ENCODE measurements around the gene WIZ. TPM values are rescaled to one million over a fixed set of nuclear protein-coding genes. Genes with fewer than 3 reads are reported as not detected.
"Not testable (repeated sequence)": the region's sequence is repeated elsewhere in the genome, so short reads cannot be mapped to it uniquely, and the experiment has no call there.

WIZ gene, protein sequence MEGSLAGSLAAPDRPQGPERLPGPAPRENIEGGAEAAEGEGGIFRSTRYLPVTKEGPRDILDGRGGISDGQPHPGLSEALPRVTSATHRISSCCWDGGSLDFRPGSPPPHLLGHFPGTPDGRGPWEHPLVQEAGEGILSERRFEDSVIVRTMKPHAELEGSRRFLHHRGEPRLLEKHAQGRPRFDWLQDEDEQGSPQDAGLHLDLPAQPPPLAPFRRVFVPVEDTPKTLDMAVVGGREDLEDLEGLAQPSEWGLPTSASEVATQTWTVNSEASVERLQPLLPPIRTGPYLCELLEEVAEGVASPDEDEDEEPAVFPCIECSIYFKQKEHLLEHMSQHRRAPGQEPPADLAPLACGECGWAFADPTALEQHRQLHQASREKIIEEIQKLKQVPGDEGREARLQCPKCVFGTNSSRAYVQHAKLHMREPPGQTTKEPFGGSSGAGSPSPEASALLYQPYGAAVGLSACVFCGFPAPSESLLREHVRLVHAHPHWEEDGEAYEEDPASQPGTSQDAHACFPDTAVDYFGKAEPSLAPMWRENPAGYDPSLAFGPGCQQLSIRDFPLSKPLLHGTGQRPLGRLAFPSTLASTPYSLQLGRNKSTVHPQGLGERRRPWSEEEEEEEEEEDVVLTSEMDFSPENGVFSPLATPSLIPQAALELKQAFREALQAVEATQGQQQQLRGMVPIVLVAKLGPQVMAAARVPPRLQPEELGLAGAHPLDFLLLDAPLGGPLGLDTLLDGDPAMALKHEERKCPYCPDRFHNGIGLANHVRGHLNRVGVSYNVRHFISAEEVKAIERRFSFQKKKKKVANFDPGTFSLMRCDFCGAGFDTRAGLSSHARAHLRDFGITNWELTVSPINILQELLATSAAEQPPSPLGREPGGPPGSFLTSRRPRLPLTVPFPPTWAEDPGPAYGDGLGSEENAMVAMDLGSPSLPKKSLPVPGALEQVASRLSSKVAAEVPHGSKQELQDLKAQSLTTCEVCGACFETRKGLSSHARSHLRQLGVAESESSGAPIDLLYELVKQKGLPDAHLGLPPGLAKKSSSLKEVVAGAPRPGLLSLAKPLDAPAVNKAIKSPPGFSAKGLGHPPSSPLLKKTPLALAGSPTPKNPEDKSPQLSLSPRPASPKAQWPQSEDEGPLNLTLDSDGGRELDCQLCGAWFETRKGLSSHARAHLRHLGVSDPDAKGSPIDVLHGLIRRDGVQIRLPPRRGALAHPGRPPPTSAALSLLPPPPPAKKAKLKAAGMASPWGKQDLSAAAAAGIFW (N-terminal part only)
- 10 to 100 TPM; 25.3 to 25.4 TPM for total RNA-seq

DNA sequence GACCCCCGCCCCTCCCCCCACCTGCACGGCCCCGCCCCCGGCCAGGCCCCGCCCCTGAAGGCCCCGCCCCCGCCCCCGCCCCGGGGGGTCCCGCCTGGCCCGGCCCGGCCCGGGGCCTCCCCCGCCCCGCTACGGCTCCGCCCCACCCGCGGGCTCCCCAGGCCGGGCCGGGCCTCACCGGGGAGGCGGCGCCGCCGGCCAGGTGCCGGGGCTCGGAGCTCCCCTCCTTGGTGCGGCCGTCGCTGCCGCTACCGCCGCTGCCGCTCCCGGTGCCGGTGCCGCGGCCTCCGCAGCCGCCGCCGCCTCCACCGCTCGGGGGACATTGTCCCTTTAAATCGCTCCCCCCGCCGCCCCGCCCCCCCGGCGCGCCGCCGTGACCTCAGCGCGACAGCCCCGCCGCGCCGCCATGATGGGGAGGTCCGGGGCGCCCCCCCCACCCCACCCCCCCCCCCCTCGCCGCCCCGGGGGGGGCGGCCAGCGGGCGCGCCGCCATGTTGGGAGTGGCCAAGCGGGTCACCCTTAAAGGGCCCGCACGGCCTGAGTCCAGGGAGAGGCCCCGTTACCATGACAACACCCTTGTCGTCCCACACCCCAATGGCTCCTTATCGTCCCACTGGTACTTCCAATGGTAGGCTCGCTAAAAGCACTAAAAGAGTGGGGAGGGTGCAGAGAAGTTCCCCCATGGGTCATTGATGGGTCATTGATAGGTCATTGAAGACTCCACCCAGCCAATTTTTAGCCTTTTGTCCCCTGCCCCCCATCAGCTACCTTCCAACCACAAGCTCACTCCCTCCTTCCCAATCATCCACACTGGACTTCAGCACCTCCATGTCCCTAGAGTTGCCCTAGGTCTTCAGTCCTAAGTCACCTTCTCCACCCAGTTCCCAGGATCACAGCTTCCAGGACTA is at the start of gene WIZ:
Gene WIZ (minus strand): TSS at position 337 of the 908 bp plus-strand sequence. CDS start 1,649 bp downstream, outside the sequence.
- POLR2A ChIA-PET = interaction anchor here (0.9 to 12.2 kb wide), 7 partner anchors 11 to 103 kb away, joined by 3 to 124 read pairs (median 5); partner anchors contain the start of genes AKAP8L and RASAL3
- H3K4me1 Mint-ChIP-seq = peaks cover 29% of the 10 kb centered on the region
- CTCF ChIA-PET = interaction anchor here (2.9 kb wide), 1 partner anchor 17 kb away, joined by 8 read pairs; no protein-coding TSS in a partner anchor
- no peaks in the 10 kb centered on the region for H3K27me3 Mint-ChIP-seq
- peak; percentile 84 for DNase-seq
- peak within 1 kb of the TSS; percentile 70 for H3K4me3 Mint-ChIP-seq
- no peaks in the 10 kb centered on the region for H3K9me3 Mint-ChIP-seq
- peaks cover 51% of the 10 kb centered on the region for H3K36me3 Mint-ChIP-seq (ENCODE audit: low read depth)
- peak within 1 kb of the TSS; percentile 81 for H3K27ac Mint-ChIP-seq

DNA sequence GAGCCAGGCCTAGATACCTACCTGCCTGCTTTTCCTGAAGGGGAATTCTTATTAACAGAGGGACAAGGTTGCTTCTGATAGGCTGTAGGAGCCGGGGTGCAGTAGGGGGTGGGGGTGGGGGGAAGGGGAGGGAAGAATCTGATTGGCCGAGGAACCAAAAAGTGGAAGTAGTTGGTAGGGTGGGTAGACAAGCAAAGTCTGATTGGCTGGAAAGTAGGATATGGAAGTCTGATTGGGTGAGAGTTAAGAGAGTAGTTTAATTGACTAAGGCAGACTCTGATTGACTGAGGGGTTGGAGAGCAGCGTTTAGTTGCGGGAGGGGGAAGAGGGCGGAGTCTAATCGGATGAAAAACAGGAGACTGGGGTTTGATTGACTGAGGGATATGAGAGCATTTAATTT is 49.2 kb upstream of the WIZ start:
- ChIA-PET POLR2A (no interaction called here), CTCF (no interaction called here)
- Mint-ChIP-seq H3K4me1 (peaks cover 2% of the 10 kb centered on the region), H3K27me3 (peaks cover 23% of the 10 kb centered on the region), H3K9me3 (no peaks in the 10 kb centered on the region), H3K36me3 (ENCODE audit: low read depth) (no peaks in the 10 kb centered on the region), H3K4me3 (no peak overlapping the region), H3K27ac (no peak overlapping the region)
- DNase-seq = no peak

DNA sequence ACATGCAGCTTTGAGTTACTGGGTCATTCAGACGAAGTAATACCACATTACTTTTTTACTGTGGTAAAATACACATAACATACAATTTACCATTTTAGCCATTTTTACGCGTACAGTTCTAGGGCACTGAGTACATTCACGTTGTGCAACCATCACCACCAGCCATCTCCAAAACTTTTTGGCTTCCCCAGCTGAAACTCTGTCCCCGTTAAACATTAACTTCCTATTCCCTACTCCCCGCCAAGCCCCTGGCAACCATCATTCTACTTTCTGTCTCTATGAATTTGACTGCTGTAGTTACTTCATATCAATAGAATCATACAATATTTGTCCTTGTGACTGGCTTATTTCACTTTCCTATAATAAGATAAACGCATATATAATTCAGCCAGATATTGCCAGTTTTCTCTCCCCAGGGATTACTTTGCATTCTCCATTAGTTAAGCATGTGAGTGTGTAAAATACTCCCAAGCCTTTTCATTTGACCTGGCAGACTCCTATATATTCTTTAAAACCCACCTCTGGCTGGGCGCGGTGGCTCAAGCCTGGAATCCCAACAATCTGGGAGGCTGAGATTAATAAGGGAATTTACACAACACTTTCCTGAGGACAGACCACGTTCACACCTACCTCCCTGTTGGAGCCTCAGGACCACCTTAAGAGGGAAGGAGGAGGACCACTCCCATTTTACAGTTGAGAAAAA is 48.6 kb upstream of the WIZ start:
- no peaks in the 10 kb centered on the region for H3K9me3 Mint-ChIP-seq
- CTCF ChIA-PET = no interaction called here
- H3K27me3 Mint-ChIP-seq = peaks cover 25% of the 10 kb centered on the region
- no peaks in the 10 kb centered on the region for H3K36me3 Mint-ChIP-seq (ENCODE audit: low read depth)
- H3K27ac Mint-ChIP-seq = no peak overlapping the region
- H3K4me3 Mint-ChIP-seq = no peak overlapping the region
- DNase-seq = no peak
- H3K4me1 Mint-ChIP-seq = peaks cover 2% of the 10 kb centered on the region
- POLR2A ChIA-PET = no interaction called here

DNA sequence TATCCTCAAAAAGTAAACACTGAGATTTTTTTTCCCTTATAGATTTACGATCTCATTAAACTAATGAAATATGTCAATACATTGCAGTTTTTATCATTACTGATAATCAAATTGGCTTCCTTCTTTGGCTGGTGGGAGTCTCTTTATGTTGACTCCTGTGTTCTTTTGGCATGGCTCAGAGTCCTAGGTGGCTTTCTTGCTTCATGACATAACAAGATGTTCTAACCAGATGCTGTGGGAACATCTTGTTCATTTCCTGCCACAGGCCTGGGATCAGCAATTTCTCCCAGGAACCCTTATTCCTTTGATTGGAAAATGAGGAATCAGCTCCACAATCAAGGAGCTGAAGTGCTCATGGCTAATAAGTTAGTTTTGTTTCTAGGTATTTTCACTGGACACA is 45.4 kb upstream of the WIZ start:
- H3K4me1 Mint-ChIP-seq = peaks cover 2% of the 10 kb centered on the region
- H3K36me3 Mint-ChIP-seq (ENCODE audit: low read depth) = no peaks in the 10 kb centered on the region
- H3K27me3 Mint-ChIP-seq = peaks cover 15% of the 10 kb centered on the region
- DNase-seq = no peak
- POLR2A ChIA-PET = no interaction called here
- no peak overlapping the region for H3K4me3 Mint-ChIP-seq
- CTCF ChIA-PET = no interaction called here
- no peak overlapping the region for H3K27ac Mint-ChIP-seq
- H3K9me3 Mint-ChIP-seq = no peaks in the 10 kb centered on the region

DNA sequence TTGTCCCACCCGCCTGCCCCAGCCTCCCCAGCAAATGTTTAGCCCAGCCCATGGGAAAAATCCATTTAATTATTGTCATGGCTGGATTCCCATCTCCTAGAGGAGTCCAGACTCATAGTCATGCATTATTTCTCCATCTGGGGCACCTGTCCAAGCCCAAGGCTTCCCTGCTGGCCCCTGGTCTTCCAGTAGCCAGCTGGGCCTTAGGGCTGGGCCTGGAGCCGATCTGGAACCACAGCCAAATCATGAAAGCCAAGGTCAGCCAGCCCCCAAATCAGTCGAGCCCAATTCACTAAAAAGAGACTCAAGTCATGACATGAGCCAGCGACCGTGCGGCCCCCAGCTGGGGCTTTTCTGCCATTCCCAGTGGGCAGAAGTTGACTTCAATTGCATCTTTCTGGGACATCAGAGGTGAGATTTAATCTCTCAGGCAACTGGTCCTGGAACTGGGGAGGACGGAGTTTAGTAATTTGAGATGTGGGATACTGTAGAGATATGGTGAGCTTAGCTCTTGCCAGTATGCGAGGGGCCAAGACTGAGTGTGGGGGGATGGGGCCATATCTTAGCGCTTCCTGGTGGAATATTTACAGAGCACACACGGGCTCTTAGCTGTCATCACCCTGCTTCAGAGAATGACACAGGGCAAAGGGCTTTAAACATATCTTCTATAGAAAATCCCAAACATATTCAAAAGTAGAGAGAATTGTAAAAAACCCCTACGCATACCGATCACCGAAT is 38.9 kb upstream of the WIZ start:
- Mint-ChIP-seq H3K27me3 (peaks cover 10% of the 10 kb centered on the region), H3K4me1 (peaks cover 5% of the 10 kb centered on the region), H3K27ac (no peak overlapping the region), H3K36me3 (ENCODE audit: low read depth) (peaks cover 6% of the 10 kb centered on the region), H3K9me3 (peaks cover 7% of the 10 kb centered on the region), H3K4me3 (no peak overlapping the region)
- no peak for DNase-seq
- ChIA-PET POLR2A (no interaction called here), CTCF (no interaction called here)

DNA sequence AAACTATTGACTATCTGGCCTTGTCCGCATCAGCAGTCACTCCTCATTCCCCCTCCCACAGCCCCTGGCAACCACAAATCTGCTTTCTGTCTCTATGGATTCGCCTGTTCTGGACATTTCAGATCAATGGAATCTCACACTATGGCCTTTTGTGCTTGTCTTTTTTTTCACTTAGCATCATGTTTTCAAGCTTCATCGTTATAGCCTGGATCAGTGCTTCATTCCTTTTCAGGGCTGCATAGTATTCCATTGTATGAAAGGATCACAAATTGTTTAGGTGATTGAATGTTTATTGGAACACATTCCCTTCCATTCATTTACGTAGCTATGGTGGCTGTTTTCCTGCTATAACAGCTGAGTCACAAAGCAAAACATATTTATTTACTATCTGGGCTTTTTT is 37.3 kb upstream of the WIZ start:
- peaks cover 7% of the 10 kb centered on the region for H3K9me3 Mint-ChIP-seq
- no peak overlapping the region for H3K4me3 Mint-ChIP-seq
- H3K27me3 Mint-ChIP-seq = peaks cover 5% of the 10 kb centered on the region
- CTCF ChIA-PET = interaction anchor here (0.6 kb wide), 1 partner anchor 68 kb away, joined by 3 read pairs; no protein-coding TSS in a partner anchor
- no peak for DNase-seq
- H3K27ac Mint-ChIP-seq = no peak overlapping the region
- peaks cover 6% of the 10 kb centered on the region for H3K36me3 Mint-ChIP-seq (ENCODE audit: low read depth)
- H3K4me1 Mint-ChIP-seq = peaks cover 12% of the 10 kb centered on the region
- POLR2A ChIA-PET = no interaction called here

DNA sequence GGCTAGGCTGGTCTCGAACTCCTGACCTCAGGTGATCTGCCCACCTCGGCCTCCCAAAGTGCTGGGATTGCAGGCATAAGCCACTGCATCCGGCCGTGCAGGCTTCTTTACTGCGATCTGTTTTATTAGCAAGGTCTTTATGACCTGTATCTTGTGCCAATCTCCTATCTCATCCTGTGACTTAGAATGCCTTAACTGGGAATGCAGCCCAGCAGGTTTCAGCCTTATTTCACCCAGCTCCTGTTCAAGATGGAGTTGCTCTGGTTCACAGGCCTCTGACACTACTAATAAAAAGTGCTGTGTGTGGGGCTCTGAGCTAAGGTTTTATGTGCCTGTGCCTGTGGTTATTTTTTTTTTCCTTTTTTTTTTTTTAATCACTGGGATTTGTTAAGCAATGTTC is 36.0 kb upstream of the WIZ start:
- H3K36me3 Mint-ChIP-seq (ENCODE audit: low read depth); H3K9me3 Mint-ChIP-seq; DNase-seq; H3K27ac Mint-ChIP-seq; CTCF ChIA-PET; H3K27me3 Mint-ChIP-seq; H3K4me3 Mint-ChIP-seq: not testable (repeated sequence)
- H3K4me1 Mint-ChIP-seq = peaks cover 13% of the 10 kb centered on the region
- POLR2A ChIA-PET = interaction anchor here (1.0 kb wide), 1 partner anchor 52 kb away, joined by 3 read pairs; no protein-coding TSS in a partner anchor

DNA sequence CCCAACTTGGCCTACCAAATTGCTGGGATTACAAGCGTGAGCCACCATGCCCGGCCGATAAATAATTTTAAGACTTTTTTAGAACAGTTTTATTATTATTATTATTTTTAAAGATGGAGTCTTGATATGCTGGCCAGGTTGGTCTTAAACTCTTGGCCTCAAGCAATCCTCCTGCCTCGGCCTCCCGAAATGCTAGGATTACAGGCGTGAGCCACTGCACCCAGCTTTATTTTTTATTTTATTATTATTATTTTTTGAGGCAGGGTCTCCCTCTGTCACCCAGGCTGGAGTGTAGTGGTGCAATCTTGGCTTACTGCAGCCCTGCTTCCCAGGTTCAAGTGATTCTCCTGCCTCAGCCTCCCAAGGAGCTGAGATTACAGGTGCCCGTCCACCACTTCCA is 31.2 kb upstream of the WIZ start:
- ChIA-PET CTCF (interaction anchor here (1.1 kb wide), 1 partner anchor 96 kb away, joined by 3 read pairs; no protein-coding TSS in a partner anchor), POLR2A (interaction anchor here (0.5 to 3.3 kb wide), 4 partner anchors 14 to 70 kb away, joined by 3 to 14 read pairs (median 3); no protein-coding TSS in a partner anchor)
- H3K4me3 Mint-ChIP-seq; H3K27ac Mint-ChIP-seq; DNase-seq; H3K27me3 Mint-ChIP-seq; H3K36me3 Mint-ChIP-seq (ENCODE audit: low read depth); H3K9me3 Mint-ChIP-seq: not testable (repeated sequence)
- H3K4me1 Mint-ChIP-seq = peaks cover 35% of the 10 kb centered on the region

DNA sequence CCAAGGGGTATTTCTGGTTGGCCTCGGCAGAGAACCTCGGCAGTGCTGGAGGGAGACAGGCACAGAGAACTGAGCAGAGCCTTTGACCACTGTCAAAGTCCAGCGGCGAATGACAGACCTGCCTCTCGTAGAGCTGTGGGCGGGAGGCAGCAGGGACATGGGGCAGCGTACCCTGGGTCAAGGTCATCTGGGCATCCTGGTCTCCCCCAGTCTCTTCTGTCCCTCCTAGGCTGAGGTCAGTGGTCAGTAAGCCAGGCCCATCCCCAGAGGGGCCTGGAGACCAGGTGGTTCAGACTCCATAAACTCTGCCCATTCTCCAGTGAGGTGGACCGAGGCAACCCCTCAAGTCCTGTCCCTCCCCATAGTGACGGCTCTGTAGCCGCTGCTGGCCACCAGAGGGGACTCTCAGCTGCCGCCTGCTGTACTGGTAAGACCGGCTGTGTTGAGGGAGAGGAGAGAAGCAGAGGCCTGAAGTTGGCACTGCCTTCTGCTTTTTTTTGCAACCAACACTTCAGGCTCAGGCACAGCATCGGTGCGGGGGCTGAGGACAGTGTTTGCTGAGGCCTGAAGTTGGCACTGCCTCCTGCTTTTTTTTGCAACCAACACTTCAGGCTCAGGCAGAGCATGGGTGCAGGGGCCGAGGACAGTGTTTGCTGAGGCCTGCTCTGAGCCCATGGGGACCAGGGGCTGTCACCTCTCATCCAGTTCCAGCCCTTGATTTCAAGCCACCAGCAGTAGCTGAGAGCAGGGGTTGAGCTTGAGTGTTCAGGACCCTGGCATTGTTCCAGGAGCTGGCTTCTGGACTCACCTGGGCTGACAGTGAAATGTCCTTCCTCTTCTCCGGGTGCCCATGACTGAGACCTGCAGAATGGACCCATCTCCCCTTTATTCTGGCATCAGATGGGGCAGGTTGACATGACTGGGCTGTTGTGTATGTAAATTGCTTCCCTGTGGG is 29.9 kb upstream of the WIZ start, which contains the start of gene PGLYRP2:
Gene PGLYRP2 (minus strand): TSS at position 111 of the 955 bp plus-strand sequence. CDS start 130 bp downstream, outside the sequence.
- Mint-ChIP-seq H3K4me3 (no peak within 1 kb of the TSS), H3K27ac (no peak within 1 kb of the TSS), H3K9me3 (no peaks in the 10 kb centered on the region), H3K27me3 (peaks cover 3% of the 10 kb centered on the region), H3K4me1 (peaks cover 35% of the 10 kb centered on the region), H3K36me3 (ENCODE audit: low read depth) (no peaks in the 10 kb centered on the region)
- DNase-seq = no peak
- ChIA-PET CTCF (interaction anchor here (1.8 kb wide), 1 partner anchor 60 kb away, joined by 6 read pairs; no protein-coding TSS in a partner anchor), POLR2A (interaction anchor here (0.9 to 3.3 kb wide), 3 partner anchors 13 to 16 kb away, joined by 3 to 14 read pairs (median 5); no protein-coding TSS in a partner anchor)

DNA sequence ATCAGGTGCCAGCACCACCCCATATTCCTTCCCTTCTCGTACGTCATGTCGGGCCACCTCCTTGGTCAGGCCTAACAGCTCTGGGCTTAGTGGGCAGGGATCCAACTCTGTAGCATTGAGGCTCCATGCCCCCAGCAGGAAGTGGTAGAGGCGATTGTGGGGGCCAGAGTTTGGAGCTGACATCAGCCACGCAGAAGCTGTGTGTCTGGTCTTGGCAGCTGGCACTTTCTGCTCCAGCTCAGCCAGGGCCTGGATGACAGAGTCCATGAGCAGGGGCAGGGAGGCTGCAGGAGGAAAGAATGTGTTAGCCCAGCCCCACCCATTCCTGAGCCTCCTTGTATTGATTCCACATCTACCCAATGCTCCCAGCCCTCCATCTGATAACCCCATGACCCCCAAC is 26.6 kb upstream of the WIZ start:
- POLR2A ChIA-PET = no interaction called here
- no peak for DNase-seq

More for the DNA sequence above, 26.6 kb upstream of the WIZ start:
- no peak overlapping the region for H3K27ac Mint-ChIP-seq
- no peak overlapping the region for H3K4me3 Mint-ChIP-seq
- no peaks in the 10 kb centered on the region for H3K36me3 Mint-ChIP-seq (ENCODE audit: low read depth)
- no peaks in the 10 kb centered on the region for H3K27me3 Mint-ChIP-seq
- CTCF ChIA-PET = no interaction called here
- H3K9me3 Mint-ChIP-seq = no peaks in the 10 kb centered on the region
- H3K4me1 Mint-ChIP-seq = peaks cover 33% of the 10 kb centered on the region

Measured in activated CD4-positive, alpha-beta memory T cell treated with anti-CD3 and anti-CD28 coated beads, Interleukin-2, amount 10 ng/mL, durations not matched to agents 7 days and 5 days (primary cell).